Measurements from ENCODE around the gene CFAP54.

DNA sequence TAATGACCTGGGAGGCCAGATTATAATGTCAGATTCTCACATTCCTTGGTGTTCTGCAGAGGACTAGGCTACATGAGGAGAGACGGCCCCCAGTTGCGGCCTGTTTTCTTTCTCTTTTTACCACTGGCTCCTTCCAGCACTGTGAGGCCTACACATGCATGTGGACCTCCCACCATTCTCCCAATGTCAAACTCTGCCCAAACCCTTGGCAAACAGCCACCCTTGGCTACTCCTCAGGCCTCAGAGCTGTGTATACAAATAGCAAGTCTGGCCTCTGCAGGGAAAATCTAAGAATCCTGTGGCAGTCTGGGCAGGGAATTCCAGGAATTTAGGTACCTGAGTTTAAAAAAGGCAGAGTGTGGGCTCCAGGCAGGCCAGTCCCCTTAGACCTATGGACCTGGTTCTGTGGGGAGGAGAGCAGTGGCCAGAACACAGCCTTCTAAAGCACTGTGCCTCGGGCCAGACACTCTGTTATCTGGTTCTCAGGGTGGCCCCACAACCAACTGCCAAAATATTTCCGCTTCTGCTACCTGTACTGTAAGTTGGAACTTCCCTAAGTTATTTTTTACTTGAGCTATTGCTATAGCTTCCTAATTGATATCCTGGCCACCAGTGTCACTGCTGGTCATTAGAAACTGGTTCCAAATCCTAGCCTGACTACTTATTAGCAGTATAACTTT lies 397.8 kb downstream of the CFAP54 start:
- TF ChIP-seq, protein P1, sequence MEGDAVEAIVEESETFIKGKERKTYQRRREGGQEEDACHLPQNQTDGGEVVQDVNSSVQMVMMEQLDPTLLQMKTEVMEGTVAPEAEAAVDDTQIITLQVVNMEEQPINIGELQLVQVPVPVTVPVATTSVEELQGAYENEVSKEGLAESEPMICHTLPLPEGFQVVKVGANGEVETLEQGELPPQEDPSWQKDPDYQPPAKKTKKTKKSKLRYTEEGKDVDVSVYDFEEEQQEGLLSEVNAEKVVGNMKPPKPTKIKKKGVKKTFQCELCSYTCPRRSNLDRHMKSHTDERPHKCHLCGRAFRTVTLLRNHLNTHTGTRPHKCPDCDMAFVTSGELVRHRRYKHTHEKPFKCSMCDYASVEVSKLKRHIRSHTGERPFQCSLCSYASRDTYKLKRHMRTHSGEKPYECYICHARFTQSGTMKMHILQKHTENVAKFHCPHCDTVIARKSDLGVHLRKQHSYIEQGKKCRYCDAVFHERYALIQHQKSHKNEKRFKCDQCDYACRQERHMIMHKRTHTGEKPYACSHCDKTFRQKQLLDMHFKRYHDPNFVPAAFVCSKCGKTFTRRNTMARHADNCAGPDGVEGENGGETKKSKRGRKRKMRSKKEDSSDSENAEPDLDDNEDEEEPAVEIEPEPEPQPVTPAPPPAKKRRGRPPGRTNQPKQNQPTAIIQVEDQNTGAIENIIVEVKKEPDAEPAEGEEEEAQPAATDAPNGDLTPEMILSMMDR (IDR thresholded peaks at IDR 0.05), result no peak
- TF ChIP-seq EP300 (IDR thresholded peaks at IDR 0.05), result no peak

All from suprapubic skin (tissue), 3 donors.